Measurements from ENCODE around the gene RCCD1.
A peak's percentile ranks its signal among the peaks of the same experiment; 100 is the strongest.

RCCD1 gene

GRCh38 chr15:90966262-90966661 lies 11.6 kb downstream of the RCCD1 start:
- no peak for DNase-seq (ENCODE audit: low spot score)

DNA sequence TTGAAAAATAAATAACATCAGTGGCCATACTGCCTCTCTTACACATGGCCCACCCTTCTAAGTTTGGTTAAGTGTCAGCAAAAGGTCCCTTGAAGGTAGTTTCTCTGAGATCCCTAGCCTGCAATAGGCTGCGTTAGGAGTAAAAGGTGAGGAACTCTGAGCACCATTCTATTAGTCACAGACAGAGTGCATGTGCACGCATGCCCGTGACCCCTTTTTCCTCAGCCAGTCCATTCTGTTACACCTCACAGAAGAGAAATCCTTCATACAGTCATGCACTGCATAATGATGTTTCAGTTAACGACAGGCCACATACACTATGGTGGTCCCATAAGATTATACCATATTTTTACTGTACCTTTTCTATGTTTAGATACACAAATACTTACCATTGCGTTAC lies 12.5 kb downstream of the RCCD1 start:
- DNase-seq (ENCODE audit: low spot score), result no peak

- no peak for DNase-seq (ENCODE audit: low spot score)
These were observed 13.8 kb downstream of the RCCD1 start for GRCh38 chr15:90968434-90968833.

- no peak for DNase-seq (ENCODE audit: low spot score)
These were observed 15.6 kb downstream of the RCCD1 start for GRCh38 chr15:90970274-90970673.

DNA sequence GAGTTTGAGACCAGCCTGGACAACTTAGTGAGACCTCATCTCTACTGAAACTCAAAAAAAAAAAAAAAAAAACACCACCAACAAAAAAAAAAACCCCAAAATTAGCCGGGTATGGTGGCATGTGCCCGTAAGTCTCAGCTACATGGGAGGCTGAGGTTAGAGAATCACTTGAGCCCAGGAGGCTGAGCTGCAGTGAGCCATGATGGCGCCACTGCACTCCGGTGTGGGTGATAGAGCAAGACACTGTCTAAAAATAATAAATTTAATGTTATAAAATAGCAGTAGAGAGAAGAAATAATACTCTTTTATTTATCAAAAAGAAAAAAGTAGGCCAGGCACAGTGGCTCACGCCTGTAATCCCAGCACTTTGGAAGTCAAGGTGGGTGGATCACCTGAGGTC lies 17.4 kb downstream of the RCCD1 start:
- DNase-seq (ENCODE audit: low spot score), result no peak

- no peak for DNase-seq (ENCODE audit: low spot score)
These were observed 19.5 kb downstream of the RCCD1 start for GRCh38 chr15:90974216-90974615.

GRCh38 chr15:90979582-90979981 lies 24.9 kb downstream of the RCCD1 start:
- DNase-seq (ENCODE audit: low spot score), result no peak

DNA sequence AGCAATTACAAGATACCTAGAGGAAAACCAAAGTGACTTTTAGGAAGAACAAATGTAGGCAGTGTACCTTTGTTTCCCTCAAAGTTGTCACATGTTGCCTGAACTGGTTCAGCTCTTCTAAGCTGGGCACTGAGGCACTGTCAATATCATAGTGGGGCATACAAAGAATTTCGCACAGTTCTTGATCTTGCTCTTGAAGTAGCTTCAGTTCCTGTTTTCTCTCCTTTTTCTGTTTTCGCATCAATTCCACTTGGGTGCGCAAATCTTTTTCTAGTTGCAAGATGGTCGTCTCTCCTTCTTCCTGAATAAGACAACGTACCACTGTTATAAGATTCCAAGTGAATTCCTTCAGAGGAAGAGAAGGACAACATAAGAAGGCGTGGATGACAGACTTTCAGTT lies 27.0 kb downstream of the RCCD1 start:
- DNase-seq (ENCODE audit: low spot score), result no peak

- no peak for DNase-seq (ENCODE audit: low spot score)
These were observed 27.5 kb downstream of the RCCD1 start for GRCh38 chr15:90982135-90982534.

- no peak for DNase-seq (ENCODE audit: low spot score)
These were observed 32.3 kb downstream of the RCCD1 start for GRCh38 chr15:90986790-90987507.

DNA sequence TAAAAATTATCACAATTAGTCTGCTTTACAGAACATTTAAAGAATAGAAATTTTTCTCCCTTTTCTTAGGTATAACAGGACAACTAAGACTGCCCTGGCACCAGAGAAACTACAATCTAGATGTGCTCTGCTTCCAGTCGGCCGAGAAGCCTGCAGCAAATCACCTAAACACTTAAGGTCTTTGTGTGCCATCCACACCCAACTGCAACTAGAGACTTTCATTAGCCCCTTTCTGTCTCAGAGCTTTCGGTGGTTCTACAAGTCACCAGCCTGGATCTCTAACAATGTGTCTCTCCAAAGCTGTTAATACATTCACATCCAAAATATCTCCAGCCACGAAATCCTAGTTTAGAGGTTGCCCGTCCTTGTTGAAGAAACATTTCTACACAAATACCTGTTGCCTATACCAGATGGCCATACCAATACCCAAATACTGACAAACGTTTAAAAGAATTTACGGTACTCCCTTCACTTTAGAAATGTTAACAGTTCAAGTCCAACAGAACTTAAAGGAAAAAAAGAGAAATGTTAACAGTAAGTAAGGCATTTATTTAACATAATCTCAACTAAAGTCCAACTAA lies 33.0 kb downstream of the RCCD1 start:
- no peak for DNase-seq (ENCODE audit: low spot score)

GRCh38 chr15:90988296-90988695 lies 33.6 kb downstream of the RCCD1 start:
- no peak for DNase-seq (ENCODE audit: low spot score)

DNA sequence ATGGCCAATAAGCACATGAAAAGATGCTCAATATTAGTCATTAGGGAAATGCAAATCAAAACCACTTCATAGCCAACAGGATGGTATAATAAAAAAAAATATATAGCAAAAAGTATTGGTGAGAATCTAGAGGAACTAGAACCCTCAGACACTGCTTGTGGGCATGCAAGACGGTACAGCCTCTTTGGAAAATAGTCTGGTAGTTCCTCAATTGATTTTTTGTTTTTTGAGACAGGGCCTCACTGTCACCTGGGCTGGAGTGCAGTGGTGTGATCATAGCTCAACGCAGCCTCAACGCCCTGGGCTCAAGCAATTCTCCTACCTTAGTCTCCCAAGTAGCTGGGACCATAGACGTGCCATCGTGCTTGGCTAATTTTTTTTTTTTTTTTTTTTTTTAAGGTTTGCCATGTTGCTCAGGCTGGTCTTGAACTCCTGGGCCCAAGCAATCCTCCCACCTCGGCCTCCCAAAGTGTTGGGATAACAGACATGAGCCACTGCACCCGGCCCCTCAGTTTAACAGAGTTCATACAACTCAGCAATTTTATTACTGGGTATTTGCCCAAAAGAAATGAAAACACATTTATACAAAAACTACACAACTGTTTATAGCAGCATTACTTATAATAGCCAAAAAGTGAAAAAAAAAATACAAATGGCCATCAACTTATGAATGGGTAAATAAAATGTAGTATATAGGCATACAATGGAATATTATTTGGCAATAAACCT lies 34.5 kb downstream of the RCCD1 start:
- DNase-seq (ENCODE audit: low spot score), result no peak

DNA sequence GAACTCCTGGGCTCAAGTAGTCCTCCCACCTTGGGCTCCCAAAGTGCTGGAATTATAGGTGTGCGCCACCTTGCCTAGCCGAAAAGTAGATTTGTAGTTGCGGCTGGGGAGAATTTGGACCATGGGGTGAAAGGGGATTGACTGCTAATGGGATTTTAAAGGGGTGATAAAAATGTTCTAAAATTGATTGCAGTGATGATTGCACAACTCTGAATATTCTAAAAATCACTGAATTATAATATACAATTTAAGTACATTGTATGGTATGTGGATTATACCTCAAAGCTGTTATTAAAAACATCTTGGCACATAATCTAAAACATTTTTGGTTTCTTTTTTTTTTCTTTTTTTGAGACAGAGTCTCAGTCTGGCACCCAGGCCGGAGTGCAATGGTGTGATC lies 35.8 kb downstream of the RCCD1 start:
- no peak for DNase-seq (ENCODE audit: low spot score)

- no peak for DNase-seq (ENCODE audit: low spot score)
These were observed 37.1 kb downstream of the RCCD1 start for GRCh38 chr15:90991587-90992285.

- DNase-seq (ENCODE audit: low spot score), result peak; percentile 60
These were observed 39.4 kb downstream of the RCCD1 start for GRCh38 chr15:90994059-90994416.

GRCh38 chr15:90994417-90995311 lies 40.0 kb downstream of the RCCD1 start, which contains the start of gene PRC1:
Gene PRC1 (minus strand): TSS chr15:90994535. CDS start chr15:90994417, 118 bp downstream.
- DNase-seq (ENCODE audit: low spot score), result peak; percentile 100

- no peak for DNase-seq (ENCODE audit: low spot score)
These were observed 44.1 kb downstream of the RCCD1 start for GRCh38 chr15:90998737-90999136.

- no peak for DNase-seq (ENCODE audit: low spot score)
These were observed 46.5 kb downstream of the RCCD1 start for GRCh38 chr15:91001209-91001608.

GRCh38 chr15:91007266-91007665 lies 52.6 kb downstream of the RCCD1 start:
- no peak for DNase-seq (ENCODE audit: low spot score)

Data from D341Med (cell line).